Measurements from ENCODE around the gene ARHGAP19. TPM values are rescaled to one million over a fixed set of nuclear protein-coding genes. Genes with fewer than 3 reads are reported as not detected.

The ARHGAP19 gene
- polyA plus RNA-seq, 3 donors, result 8.3 to 10.6 (median 10.2) TPM

DNA sequence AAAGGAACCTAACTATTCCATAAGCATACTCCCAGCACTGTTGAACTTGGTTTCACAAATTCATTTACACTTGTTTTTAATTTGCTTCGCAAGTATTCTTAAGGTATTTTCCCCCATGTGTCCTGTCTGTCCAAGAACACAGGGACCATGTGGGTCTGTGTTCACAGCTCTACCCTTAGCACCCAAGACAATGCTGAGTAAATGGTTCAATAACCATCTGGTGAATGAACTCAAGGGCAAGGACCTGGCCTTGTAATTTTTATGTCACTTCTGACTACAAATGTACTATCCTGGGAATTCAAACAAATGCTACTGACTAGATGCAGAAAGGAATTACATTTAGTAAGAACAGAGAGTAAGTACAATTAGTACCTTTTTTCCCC, 63.7 kb downstream of the ARHGAP19 start:
- intact Hi-C loops (cut with micrococcal nuclease), result no loop called here
- no peak for DNase-seq
- H3K9me3 Mint-ChIP-seq, result no peaks in the 10 kb centered on the region
- Histone ChIP-seq H3K4me2 (replicated peaks; ENCODE audit: extremely low read depth, low read length, poor library complexity, severe bottlenecking) (no peak overlapping the region), H3K9me3 (replicated peaks in 1 of 2; ENCODE audit: control insufficient read depth in 1 of 2, insufficient read depth in 1 of 2, low read length in 2 of 2) (no peaks in the 10 kb centered on the region), H3K9ac (ENCODE audit: insufficient read depth, low read length, poor library complexity, severe bottlenecking) (no peak overlapping the region), H3K27ac (ENCODE audit: low read depth in 1 of 2, low read length in 2 of 2) (peak overlapping the region in 1 of 2 donors; percentile 27), H3K4me1 (ENCODE audit: control insufficient read depth in 1 of 2, insufficient read depth in 2 of 2, low read length in 2 of 2) (peaks cover 7 to 12% of the 10 kb centered on the region in 2 donors), H3K79me2 (ENCODE audit: insufficient read depth, low read length) (no peaks in the 10 kb centered on the region), H3K27me3 (ENCODE audit: control insufficient read depth in 2 of 2, insufficient read depth in 2 of 2, low read length in 2 of 2) (no peaks in the 10 kb centered on the region), H2AFZ (ENCODE audit: insufficient read depth, low read depth, low read length, poor library complexity, severe bottlenecking) (no peak overlapping the region), H3K36me3 (replicated peaks in 1 of 2; ENCODE audit: control insufficient read depth in 1 of 2, insufficient read depth in 2 of 2, low read length in 2 of 2) (peaks cover 54 to 75% of the 10 kb centered on the region in 2 donors), H4K20me1 (ENCODE audit: insufficient read depth, low read length) (no peaks in the 10 kb centered on the region), H3K4me3 (replicated peaks in 1 of 3; ENCODE audit: low read depth in 2 of 3, low read length in 3 of 3) (no peak overlapping the region)
- H3K4me1 Mint-ChIP-seq, result peaks cover 17% of the 10 kb centered on the region
- H3K4me3 Mint-ChIP-seq, result no peak overlapping the region
- H3K36me3 Mint-ChIP-seq, result peaks cover 63 to 86% of the 10 kb centered on the region in 2 donors
- 100% methylated on average over 1 of the region's 1 CpG for WGBS (ENCODE audit: insufficient coverage)
- H3K27me3 Mint-ChIP-seq (ENCODE audit: low read depth in 3 of 3), result no peaks in the 10 kb centered on the region
- peak overlapping the region in 1 of 7 donors; percentile 8 for H3K27ac Mint-ChIP-seq
- TF ChIP-seq, protein P1, sequence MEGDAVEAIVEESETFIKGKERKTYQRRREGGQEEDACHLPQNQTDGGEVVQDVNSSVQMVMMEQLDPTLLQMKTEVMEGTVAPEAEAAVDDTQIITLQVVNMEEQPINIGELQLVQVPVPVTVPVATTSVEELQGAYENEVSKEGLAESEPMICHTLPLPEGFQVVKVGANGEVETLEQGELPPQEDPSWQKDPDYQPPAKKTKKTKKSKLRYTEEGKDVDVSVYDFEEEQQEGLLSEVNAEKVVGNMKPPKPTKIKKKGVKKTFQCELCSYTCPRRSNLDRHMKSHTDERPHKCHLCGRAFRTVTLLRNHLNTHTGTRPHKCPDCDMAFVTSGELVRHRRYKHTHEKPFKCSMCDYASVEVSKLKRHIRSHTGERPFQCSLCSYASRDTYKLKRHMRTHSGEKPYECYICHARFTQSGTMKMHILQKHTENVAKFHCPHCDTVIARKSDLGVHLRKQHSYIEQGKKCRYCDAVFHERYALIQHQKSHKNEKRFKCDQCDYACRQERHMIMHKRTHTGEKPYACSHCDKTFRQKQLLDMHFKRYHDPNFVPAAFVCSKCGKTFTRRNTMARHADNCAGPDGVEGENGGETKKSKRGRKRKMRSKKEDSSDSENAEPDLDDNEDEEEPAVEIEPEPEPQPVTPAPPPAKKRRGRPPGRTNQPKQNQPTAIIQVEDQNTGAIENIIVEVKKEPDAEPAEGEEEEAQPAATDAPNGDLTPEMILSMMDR (IDR thresholded peaks at IDR 0.05), result no peak

DNA sequence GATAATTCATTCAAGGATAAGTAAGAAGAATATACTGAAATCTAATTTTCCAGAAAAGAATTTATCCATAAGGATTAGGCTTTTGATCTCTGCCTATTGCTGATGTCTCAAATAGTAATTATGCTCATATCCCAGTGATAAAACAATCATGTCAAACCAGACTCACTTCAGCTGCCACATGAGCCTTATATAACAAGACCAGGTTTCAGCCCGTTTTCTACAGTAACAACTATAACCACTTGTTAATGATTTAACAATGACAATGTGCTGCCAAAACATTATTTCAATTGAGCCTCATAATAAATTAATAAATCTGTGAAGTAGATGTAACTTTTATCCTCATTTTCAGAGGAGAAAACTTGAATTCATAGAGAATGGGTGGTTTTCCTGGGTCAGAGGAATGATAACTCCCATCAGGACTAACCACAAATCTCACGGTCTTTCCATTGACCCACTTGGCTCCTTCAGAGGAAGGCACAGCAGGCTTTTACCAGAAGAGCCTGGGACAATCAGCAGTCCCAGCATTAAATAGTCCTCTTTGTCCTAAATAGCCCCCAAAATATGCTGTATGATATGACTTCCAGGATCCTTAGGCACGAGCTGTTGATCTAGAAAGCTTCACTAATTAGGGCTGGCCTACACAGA, 64.2 kb downstream of the ARHGAP19 start:
- intact Hi-C loops (cut with micrococcal nuclease), result no loop called here
- no peaks in the 10 kb centered on the region for H3K27me3 Mint-ChIP-seq (ENCODE audit: low read depth in 3 of 3)
- TF ChIP-seq, protein P1 (IDR thresholded peaks at IDR 0.05), result no peak
- H3K36me3 ChIP-seq (replicated peaks in 1 of 2; ENCODE audit: control insufficient read depth in 1 of 2, insufficient read depth in 2 of 2, low read length in 2 of 2), result peaks cover 55 to 80% of the 10 kb centered on the region in 2 donors
- H3K79me2 ChIP-seq (ENCODE audit: insufficient read depth, low read length), result no peaks in the 10 kb centered on the region
- no peak for DNase-seq
- H3K4me1 Mint-ChIP-seq, result peaks cover 17% of the 10 kb centered on the region
- 100% methylated on average over 1 of the region's 3 CpGs for WGBS (ENCODE audit: insufficient coverage)
- H3K9me3 Mint-ChIP-seq, result no peaks in the 10 kb centered on the region
- no peak overlapping the region for H2AFZ ChIP-seq (ENCODE audit: insufficient read depth, low read depth, low read length, poor library complexity, severe bottlenecking)
- no peak overlapping the region for H3K27ac ChIP-seq (ENCODE audit: low read depth in 1 of 2, low read length in 2 of 2)
- H3K9ac ChIP-seq (ENCODE audit: insufficient read depth, low read length, poor library complexity, severe bottlenecking), result no peak overlapping the region
- H3K4me2 ChIP-seq (replicated peaks; ENCODE audit: extremely low read depth, low read length, poor library complexity, severe bottlenecking), result no peak overlapping the region
- H3K27ac Mint-ChIP-seq, result peak overlapping the region in 1 of 7 donors; percentile 8
- no peaks in the 10 kb centered on the region for H3K27me3 ChIP-seq (ENCODE audit: control insufficient read depth in 2 of 2, insufficient read depth in 2 of 2, low read length in 2 of 2)
- no peak overlapping the region for H3K4me3 ChIP-seq (replicated peaks in 1 of 3; ENCODE audit: low read depth in 2 of 3, low read length in 3 of 3)
- no peak overlapping the region for H3K4me3 Mint-ChIP-seq
- H4K20me1 ChIP-seq (ENCODE audit: insufficient read depth, low read length), result no peaks in the 10 kb centered on the region
- H3K4me1 ChIP-seq (ENCODE audit: control insufficient read depth in 1 of 2, insufficient read depth in 2 of 2, low read length in 2 of 2), result peaks cover 7 to 12% of the 10 kb centered on the region in 2 donors
- H3K36me3 Mint-ChIP-seq, result peaks cover 61 to 86% of the 10 kb centered on the region in 2 donors
- no peaks in the 10 kb centered on the region for H3K9me3 ChIP-seq (replicated peaks in 1 of 2; ENCODE audit: control insufficient read depth in 1 of 2, insufficient read depth in 1 of 2, low read length in 2 of 2)
